KG1 (cell line): ENCODE results near the gene LDLRAD4.

ENCODE experiments used
- DNase-seq: peaks from one replicate; lab custom pipeline; 2025; lab: John Stamatoyannopoulos, UW

Gene LDLRAD4

DNA sequence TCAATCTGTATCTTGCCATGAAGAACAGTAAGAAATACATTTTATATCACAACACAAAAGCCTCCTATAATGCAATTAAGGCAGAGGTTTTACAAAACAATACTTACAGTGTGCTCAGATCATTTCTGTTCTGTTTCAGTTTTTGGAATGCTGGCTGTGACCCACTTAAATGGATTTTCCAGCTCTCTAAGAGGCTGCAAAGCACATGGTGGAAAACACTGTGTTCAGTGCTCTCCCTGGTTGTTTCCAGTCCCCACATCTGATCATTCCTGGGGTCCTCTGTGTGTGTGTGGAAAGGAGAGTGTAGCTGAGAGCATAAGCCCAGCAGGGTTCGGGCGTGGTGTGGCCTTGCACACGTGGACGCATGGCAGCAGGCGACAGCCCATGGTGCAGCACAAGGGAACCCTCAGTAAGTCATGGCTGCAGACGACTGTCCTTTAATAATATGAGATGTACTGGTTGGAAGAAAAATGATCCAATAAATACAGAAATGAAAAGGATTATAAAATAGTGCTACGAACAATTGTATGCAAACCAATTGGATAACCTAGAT lies 412.2 kb downstream of the LDLRAD4 start:
- no peak for DNase-seq

DNA sequence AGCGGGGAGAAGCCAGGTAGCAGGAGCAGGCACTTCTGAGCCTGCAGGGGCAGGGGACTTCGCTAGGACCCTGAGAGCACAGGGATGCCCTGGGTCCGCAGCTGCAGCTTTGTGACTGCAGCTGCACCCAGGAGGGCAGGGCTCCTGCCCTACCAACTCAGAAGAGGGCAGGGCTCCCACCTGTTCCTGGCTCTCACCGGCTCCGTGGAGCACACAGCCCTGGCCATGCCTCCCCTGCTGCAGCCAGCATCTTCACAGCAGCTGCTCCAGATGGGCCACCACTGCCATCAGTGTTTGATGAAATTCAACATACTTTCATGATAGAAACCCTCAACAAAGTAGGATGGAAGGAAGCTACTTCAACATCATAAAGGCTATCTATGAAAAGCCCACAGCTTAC lies 415.1 kb downstream of the LDLRAD4 start:
- no peak for DNase-seq

DNA sequence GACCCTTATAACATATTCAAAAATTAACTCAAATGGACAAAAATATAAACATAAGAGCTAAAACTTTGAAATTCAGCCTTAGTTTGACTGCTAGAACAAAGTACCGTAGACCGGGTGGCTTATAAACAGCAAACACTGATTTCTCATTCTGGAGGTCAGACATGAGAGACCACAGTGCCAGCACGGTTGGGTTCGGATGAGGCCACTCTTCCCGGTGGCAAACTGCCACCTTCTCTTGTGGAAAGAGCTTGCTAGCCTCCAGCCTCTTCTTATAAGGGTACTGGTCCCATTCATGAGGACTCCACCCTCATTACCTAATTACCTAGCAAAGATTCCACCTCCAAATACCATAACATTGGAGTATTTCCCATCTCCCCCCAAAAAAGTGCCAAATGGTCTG lies 416.5 kb downstream of the LDLRAD4 start:
- DNase-seq, result no peak

DNA sequence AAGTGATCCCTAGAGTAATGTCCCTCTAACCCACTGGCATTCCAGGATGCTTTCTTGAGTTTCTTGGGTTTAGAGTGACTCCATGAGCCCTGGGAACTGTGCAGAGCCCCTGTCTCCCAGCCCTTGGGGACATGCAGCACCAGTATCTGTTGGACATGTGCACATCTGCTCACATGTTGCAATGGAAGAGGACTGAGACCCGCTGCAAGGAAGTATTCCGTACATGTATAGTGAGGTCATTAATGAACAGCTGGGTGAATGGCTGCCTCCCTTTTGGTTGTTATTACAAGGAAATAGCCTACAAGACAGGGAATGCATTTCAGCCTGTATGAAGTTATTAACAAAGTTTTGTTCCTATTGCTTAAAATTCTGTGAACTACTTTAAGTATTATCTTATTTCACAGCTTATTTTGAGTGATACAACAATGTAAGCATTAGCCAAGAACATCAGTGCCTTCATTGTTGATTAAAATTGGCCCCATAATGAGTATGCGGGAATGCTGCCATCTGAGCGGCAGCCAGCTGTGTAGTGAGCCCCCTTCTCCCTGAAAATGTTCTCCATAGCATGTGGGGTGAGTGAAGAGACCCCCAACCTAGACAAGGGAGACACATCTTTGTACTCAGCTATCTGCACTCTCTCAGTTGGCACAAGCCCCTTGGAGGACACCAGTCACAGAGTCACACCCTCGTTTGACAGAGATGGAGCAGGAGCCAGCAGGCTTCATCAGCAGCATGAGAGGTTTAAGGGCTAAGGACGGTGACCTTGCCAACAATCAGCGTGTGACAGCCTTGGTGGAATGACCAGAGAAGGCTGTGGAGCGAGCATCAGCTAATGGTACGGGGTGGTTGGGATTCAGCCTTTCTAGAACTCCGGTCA lies 420.4 kb downstream of the LDLRAD4 start:
- DNase-seq, result no peak

DNA sequence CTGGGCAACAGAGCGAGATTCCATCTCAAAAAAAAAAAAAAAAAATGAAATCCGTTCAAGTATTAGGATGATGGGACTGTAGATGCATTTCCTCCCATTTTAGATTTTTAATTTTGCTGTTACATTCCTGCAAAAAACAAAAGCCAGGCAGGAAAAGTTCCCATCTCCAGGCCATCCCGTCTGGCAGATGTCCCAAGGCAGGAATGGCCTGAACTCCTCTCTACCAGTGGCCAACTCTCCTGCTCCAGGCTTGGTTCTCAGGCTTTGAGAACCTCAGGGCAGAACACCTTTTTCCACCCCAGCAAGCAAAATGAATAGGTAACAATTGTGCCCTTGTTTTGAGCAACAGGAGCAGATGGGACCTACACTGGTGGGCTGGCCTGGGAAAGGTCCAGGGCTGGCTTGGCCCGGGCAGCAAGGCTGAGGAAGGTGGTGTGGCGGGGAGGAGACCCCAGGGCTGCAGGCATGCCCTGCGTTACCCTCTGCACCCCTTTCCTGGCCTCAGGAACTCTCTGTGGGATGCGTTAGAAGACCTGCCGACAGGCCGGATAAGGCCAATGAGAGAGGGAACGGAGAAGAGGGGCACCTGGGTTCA lies 421.8 kb downstream of the LDLRAD4 start:
- DNase-seq, result no peak

DNA sequence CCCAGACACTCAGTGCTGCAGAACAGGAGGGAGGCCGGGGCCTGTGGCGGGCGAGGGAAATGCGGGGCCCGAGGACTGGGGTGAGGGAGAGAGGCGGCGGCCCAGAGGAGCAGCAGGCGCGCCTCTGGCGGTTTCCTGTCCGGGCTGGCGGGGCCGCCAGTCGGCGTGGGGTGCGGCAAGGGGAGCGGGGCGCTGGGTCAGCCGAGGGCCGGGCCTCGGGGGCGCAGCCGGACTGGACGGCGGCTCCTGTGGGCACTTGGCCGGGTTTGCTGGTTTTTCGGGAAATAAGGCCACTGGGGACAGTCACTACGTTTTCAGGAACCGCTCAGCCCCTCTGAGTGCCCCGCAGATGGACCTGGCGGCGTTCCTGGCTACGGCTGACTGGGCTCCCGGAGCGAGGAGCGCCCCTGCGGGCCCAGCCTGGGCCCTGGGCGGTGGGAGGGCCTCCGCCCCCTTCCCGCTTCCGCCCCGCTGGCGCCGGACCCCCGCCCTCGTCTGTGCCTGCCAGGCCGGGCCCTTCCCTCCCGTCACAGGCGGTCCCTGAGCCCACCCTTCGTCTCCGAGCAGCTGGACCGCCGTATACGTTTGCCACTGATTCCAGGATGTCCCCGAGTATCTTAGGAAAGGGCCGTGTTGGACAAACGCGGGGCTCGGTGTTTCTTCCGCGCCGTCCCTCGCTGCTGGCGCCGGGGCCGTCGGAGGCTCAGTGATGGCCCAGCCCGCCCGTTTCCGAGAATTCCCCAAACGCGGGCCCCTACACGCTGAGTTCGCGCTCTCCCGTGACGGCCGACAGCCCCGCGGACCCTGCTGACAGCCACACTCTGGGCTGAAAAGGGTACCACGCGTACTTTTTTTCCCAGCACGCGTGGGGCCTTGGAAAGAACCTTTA lies 423.2 kb downstream of the LDLRAD4 start:
- no peak for DNase-seq

DNA sequence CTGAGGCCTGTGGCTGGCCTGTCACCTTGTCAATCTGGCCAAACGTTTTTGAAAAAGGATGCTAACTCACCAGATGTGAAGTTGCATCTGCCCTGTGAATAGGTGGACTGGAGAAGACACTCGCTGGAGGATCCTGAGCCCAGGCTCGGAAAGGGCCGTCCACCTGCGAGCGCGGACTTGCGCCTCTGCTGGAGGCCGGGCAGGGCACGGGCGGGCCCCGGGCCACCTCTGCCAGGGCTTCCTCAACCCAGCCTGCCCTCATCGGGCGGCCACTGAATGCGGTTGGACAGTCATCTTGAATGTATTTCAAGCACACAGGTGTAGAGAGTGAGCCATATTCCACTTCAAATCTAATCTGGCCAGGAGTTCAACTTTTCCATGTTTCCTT lies 423.9 kb downstream of the LDLRAD4 start:
- no peak for DNase-seq

DNA sequence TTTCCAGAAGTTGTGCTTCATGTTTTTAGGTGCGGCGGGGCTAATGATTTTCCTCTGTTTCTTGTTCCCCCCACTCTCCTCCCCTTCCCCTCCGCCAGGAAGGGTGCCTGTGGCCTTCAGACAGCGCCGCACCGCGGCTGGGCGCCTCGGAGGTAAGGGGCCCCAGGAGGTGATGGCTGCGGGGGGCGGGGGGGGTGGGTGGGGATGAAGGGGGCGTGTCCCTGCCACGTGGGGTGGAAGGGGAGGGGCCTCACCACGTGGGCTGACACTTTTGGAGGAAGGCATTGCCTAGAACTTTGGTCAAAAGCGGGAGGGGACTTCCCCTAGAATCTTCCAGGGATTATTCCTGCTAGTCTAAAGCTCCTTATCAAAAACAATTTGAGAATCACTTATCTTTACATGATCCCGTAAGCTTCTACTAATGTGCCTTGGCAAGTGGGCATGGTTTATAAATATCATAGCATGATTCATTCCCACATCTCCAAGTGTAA lies 424.7 kb downstream of the LDLRAD4 start:
- no peak for DNase-seq

DNA sequence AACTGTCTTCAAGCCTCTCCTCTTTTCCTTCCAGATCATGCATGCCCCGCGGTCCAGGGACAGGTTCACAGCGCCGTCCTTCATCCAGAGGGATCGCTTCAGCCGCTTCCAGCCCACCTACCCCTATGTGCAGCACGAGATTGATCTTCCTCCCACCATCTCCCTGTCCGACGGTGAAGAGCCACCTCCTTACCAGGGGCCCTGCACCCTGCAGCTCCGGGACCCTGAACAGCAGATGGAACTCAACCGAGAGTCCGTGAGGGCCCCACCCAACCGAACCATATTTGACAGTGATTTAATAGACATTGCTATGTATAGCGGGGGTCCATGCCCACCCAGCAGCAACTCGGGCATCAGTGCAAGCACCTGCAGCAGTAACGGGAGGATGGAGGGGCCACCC lies 426.5 kb downstream of the LDLRAD4 start:
- DNase-seq, result no peak

DNA sequence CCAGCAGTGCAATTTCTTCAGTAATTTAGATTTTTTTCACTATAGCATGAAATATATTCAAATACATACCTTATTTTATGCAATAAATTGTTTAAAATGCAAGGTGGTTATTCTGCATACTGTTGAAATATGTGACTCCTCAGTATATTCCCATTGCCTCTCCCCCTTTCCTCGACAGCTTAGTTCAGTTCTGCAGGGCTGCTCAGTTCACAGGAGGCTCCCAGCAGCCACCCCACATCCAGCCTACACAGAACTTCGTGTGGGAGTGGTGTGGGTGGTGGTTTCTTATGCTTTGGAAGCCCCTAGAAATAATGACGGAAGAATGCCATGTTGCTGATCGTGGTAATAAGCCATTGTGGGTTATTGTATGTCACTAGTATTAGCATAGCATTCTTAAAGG lies 428.1 kb downstream of the LDLRAD4 start:
- DNase-seq, result no peak

DNA sequence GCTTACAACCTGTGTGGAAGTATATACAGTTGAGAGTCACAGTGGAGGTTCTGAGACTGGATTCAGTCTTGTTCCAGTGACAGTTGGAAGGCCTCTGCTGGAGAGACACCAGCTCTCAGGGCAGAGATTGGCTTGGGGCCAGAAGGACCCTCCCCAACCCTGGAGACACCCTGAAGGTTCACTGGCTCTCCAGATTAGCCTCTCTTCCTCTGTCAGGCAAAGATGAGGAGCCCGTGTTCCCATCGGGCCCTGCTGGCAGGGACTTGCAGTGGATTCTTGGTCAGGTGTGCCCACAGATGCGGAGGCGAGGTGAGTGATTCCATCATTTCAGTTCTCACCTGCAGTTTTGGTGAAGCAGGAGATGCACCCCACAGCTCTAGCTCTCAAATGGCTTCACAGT lies 429.2 kb downstream of the LDLRAD4 start:
- DNase-seq, result no peak

DNA sequence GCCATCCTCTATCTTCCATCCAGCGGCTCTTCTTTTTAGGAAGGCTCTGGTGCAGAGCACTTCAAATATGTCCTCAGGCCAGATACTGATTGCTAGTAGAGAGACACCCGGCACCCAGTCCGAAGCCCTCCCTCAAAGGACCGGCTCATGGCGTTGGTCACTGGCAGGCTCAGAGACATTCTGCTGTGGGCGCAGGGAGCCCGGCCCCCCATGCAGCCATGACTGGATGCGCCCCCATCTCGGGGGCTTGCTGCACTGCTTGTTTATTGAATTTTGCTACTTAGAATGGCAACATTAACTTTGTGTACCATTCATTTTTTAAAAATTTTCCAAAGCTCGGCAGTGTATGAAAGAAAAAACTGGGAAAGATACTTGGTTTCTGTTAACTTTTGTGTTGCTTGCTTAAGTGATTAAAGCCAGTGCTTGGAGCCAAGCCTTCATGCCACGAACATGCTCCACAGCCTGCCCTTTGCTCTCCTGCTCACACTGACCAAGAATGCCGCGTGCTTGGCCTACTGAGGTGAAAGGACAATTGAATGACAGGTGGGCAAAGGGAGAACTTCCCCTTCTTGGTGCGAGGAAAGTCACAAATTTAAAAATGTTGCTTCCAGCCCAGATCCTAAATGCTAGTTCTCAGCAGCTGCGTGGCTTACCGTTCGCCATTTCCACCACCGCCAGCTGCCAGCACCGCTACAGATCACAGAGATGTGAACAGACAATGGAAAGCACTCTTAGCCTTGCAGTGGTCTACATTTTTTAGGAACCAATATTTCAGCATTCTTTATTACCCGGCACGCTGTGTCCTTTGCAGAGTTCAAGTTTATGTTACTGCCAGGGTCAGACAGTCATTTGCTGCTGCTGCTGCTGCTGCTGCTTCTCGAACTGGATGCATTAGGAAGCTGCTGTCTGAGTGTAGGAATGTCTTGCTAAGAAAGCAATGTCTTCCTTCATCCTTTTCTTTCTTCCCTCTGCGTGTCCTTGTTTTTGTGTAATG lies 431.1 kb downstream of the LDLRAD4 start:
- DNase-seq, result no peak

DNA sequence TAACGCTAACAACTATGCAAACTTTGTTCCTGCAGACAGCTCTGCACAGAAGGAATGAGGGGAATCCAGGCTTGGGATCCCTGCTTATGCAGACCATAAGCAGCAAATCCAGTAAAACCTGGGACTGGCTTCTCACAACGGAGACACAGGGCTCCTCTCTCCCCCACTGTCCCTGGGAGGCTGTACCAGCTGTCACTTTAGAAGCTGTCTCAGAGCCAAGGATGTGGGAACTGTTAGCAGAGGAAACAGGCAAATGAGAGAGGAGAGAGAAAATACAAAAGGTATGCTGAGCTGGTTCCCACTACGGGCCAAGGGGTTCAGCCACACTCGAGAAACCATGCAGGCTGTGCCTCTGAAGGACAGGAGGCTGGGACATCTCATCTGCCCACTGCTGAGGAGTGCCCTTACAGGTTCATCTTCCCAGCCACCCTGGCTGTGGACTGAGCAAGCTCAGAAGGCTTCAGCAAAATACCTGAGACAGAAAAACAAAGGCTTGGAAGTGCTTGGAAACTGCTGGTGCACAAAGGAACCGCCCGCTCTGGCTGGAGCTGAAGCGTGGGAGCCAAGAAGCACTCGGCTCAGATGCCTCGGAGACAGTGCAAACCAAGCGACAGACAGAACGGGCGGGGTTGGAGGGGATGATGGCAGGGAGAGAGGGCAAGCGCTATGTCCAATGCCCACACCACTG lies 435.3 kb downstream of the LDLRAD4 start:
- DNase-seq, result no peak

DNA sequence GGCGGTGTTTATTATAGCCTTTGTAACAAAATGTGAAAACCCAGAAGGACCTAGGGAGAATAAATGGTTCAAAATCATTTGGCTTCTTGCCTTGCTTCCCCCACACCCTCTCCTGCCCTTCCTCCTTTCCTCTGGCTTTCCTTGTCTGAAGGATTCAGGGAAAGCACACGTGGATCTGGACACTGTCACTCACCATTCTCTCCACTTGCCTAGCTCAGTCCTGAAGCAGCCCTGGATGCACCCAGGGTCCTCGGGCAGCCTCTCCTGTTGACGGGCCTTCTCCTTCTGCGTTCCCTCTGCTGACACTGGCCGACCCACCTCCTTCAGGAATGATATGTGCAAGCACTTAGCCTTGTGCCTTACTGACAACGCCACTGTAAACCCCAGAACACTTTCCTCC lies 439.4 kb downstream of the LDLRAD4 start:
- DNase-seq, result no peak

DNA sequence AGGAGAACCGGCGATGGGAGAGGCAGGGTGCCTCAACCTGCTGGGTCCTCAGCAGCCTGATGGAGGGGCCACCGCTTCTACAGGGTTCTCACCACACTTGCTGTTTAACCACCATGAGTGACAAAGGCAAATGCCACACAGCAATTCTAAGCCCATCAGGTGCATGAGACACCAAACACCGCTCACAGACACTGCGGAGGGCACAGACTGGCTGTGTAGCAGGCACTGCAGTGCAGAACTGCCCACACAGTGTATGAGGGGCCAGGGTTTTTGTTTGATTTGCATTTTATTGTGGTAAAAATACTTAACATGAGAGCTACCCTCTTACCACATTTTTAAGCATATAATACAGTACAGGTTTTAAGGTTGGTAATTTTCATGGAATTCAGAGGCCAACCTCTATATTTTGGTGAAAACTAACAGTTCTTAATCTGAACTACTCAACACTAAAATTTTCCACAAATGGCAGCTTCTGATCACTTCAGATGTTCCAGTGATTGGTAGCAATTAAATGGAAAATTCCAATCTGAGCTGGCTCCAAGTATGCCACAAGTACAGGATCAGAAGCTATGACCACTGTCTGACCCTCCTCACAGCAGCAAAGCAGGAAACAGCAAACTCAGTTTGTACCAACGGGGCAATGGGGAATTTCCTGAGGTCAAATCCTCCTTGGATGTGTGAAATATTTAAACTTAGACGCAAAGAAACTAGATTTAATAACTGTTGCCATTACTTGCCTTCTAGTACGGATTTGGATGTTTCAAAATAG lies 440.1 kb downstream of the LDLRAD4 start:
- no peak for DNase-seq

DNA sequence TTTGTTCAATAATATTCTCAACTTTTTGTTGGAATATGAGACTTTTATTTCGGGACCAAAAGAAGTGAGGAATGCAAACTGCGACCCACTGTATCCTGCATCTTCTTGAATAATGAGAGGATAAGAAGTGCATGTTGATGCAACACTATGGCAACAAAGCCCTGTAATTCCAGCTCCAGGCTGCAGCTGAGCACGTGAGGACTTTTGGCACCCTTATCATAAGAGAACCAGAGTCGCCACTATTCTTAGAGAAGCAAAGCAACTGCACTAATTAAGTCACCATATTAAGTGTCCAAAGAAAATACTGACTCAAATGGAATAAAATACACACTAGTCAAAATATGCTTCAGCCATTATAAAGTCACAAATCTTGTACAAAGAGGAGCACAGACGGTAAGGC lies 441.9 kb downstream of the LDLRAD4 start:
- no peak for DNase-seq

DNA sequence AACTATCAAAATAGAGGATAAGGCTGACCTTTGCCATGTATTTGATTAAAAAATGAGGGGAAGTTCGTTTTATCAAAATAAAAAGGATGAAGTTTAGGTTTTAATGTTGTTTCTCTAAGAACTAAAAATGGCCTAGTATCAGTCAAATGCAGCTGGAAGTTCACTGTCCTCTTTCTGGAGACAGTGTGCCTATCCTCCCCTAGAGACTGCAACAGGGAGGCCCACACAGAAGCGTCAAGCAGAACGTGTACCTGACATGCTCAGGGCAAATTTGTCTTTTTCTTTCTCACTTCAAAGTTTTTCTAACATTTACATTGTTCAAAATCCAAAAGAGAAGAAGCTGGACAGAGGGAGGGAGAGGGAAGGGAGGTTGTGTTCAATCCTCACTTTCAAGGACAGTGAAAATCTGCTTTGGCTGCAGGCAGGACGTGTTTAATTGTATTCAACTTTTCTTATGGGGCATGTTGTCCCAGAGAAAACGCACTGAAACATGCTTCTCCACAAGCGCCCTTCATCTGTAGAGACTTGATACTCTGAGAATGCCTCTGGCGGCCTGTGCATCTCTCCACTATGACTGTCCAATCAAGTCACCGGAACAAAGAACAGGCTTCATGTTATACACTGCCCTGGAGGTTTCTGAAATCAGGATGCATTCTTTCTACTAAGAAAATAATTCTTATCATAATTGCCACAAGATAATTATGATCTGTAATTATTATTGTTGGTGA lies 442.7 kb downstream of the LDLRAD4 start:
- no peak for DNase-seq

DNA sequence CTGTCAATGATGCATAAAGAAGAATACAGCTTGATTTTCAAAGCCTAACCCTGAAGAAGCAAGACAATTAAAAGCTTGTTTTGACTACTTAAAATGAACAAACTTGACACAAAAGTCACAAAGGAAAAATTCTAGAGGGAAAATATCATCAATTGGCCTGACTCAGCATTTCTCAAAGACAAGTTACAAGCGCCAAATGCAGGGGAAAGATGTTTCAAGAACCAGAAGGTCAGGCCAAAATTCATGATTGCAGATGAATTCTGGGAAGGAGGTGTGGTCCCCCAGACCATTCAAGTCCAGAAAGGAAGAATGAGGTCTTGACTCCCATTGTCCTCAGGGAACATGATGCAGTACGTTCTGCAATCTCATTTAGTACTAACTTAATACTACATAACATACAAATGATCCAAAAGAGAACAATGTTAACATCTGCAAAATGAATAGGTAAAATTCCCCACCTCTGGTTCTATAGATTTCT lies 443.3 kb downstream of the LDLRAD4 start:
- DNase-seq, result no peak

DNA sequence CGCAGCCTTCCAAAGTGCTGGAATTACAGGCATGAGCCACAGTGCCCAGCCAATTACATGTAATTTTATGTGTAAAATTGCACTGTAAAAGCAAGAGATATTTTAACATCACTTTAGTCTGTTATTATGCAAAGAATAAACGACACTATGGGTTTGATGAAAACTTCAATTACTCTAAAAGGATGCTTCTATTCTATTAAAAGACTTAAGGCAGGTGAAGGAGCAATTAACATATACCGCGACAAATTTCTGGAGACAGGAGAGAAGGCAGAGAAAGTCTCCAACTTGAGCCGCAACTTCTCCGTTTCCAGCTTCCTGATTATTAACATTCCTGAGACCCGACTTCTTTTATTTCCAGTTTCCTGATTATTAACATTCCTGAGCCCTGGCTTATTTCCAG lies 454.1 kb downstream of the LDLRAD4 start:
- no peak for DNase-seq
